Dermis blood vessel endothelial cell (primary cell): ENCODE measurements around the gene RAP1GAP. TPM values are rescaled to one million over a fixed set of nuclear protein-coding genes. Genes with fewer than 3 reads are reported as not detected.

Experiments used
- DNase-seq: peaks from one replicate; pipeline ENCODE4 v3.0.0; 2010
- total RNA-seq: library from RNA; depleted of rRNA; stranded (reverse); fragments of >200 nt; gene quantifications from 2 replicates; pipeline ENCODE4 v1.2.3, GENCODE V29; 2014

RAP1GAP gene
- total RNA-seq, 1 donor from 2014 or later = under 0.01 TPM

DNA sequence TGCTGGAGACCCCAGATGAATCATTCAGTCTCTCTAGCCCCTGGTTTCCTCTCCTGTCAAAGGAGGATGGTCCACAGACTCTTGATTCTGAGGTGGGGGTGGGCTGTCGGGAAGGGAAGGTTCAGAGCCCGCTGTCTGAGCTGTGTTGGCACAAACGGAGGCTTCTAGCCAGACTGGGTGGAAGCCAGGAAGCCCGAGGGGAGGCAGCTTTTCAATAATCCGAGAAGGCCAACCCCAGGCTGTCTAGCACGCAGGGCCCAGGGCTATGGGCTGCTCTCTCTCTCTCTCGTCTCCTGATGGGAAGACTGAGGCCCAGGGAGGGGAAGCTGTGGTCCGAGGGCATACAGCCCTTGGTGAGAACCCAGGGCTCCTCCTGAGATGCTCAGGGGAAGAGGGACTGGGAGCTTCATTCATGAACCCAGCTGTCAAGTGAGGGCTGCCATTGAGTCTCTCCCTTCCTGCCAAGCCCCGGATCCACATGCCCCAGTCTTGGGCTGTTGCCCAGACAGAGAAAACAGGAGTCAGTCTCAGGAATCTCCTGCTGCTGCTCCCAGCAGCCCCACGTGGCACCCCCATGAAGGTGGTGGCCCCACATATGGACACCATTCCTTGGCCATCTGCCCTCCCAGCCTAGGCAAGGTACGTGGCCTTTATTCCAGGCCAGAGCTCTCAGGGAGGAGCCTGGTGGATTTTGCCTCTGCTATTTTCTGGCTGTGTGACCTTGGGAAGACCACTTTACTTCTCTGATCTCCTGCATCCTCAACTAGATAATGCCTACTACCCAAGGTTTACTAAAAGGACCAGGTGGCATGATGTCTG is 44.4 kb downstream of the RAP1GAP start:
- DNase-seq = no peak

- no peak for DNase-seq
Measured at GRCh38 chr1:21623410-21623961, 45.7 kb downstream of the RAP1GAP start.

DNA sequence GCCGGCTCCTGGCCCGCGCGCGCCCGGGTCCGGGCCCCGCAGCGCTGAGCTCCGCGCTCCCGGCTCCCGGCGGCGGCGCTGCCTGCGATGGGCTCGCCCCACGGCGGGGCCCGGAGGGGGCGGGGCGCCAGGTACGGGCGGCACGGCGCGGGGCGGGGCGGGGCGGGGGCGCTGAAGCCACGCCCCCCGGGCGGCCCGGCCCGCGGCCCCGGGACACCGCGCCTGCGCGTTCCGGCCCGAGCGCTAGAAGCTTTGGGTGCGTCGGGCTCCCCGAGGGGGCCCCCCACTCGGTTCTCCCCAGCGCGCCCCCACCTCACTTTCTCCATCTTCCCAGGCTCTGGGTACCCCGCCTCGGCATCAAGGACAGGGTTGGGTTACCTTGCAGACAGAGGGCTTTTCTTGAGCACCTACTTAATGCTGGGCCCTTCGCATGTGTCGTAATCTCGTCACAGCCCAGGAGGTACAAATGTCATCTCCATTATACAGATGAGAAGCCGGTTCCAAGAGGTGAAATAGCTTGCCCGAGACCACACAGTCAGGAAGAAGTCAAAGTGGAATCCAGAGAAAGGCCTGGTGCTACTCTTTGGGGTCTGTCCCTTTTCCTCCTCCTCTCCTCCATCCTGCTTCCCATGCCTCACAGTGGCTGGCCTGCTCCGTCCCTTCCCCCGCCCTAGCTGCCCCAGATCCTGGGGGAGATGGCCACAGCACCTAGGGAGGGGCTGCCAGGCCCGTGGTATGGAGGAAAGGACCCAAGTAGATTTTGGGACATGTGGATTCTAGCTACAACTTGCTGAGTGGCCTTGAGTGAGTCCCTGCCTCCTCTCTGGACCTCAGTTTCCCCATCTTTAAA is 46.5 kb downstream of the RAP1GAP start:
- no peak for DNase-seq

DNA sequence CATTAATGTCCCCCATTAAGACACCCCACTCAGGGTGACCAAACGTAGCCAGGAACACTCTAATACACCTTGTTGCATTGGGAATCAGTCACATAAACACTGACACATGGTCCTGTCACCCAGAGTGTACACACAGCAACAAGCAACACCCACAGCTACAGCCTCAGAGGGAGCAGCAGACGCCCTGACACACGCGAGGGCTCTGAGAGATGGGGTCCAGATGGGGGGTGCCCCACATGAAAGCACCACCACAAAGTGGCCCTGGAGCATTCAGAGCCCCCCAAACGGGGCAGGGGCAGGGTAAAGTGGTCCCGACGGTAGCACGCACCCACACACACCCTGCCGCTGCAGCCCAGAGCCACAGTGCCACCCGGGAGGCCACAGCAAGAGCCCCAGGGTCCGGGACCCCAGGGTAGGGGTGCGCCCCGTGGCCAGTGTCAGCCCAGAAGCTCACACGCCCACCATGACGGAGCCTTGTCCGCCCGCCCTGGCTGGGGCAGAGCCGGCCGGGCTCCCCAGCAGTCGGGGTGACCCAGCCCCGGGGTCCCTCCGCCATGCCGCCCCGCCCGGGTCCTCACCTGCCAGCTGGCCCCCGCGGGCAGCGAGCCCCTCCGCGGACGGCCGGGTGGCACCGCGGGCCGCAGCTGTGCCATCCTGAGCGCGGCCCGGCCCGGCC is 47.3 kb downstream of the RAP1GAP start:
- no peak for DNase-seq

DNA sequence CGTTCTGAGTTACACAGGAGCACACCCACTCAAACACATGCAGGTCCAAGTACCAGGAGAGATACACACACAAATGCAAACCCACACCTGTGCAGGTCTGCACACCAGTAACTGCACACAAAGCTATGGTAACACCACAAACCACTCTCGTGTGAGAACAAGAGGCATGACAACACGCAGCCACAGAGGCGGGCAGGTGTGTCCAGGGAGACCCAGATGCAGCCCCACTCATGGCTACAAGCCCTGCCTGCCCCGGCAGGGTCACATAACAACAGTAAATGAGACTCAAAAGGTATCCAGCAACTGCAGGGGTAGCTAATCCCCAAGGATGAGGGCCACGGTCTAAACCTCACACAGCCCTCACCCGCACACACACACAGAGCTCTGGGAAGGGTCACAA is 48.1 kb downstream of the RAP1GAP start:
- no peak for DNase-seq

DNA sequence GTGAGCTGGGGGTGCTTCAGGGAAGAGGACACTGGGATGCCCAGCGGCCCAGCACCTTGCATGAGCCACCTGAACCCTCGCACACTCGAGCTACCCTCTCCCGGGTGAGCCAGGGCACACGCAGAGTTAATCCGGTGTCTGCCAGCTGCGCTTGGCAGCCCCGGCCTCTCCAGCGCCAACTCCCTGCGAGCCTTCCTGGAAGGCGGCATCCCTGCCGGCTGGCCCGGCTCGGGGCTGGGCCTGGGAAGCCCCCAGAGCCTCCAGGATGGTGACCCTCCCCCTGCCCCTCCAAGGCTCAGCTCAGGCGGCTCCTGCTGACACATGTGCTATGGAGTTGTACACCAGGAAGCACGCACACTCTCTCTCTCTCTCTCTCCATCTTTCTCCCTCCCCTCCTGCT is 48.7 kb downstream of the RAP1GAP start:
- DNase-seq = no peak

GRCh38 chr1:21620011-21620410 is 49.1 kb downstream of the RAP1GAP start:
- no peak for DNase-seq

DNA sequence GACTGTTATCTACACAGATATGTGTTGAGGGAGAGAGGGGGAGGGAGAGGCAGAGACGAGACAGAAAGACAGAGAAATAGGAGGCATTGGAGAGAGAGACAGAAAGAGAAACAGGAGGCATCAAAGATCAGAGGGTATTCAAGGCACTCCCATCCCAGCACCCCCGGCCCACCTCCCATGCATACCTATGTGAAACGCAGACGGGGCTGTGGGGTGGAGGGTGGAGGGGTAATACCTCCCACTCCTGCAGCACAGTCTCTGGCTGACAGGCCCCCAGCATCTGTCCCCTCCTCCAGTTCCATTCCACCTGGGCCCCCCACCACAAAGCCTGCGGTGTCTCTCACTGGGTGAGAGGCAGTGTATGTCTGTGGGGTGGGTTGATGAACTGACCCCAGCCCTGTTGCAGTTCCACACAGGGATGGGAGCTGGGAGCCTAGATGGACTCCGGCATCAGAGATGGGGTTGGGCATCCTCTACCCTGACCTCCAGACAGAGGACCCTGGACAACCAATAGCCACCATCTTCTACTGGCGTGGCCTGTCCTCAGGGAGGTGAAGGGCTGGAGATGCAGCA is 49.7 kb downstream of the RAP1GAP start:
- DNase-seq = no peak

DNA sequence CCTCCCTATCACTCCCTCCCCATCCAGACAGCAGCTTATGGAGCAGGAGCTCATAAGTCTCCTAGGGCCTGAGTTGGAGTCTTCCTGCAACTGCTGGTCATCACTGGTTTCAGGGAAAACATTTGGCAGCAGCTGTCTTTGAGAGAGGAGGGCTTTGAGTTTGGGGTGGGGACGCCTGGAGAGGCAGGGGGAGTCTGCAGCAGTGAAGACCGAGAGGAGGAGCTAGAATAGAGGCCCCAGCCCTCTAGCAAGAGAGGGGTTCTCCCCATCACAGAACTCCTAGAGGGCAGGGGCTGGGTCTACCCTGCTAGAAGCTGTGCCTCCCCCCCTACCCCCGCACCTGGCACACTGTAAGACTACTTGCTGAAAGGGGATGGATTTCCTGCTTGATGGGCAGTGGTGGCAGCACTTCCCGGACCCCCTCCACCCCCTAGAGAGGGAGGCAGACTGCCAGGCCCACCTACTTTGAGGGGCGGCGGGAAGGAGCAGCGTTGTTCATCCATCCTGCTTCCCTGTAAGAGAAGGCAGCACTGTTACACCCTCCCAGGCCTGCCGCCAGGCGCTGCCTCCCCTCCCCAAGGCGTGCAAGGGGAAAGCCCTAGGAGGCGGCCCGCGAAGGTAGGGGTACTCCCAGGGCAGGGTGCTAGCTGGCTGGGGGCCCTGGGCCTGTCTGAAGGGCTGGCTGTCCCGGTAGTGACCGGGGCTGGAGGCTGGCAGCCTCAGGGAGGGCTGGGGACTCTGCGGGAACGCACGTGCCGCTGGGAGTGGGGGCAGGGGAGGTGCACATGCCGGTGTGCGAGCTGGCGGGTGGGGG is 50.4 kb downstream of the RAP1GAP start:
- DNase-seq = no peak

DNA sequence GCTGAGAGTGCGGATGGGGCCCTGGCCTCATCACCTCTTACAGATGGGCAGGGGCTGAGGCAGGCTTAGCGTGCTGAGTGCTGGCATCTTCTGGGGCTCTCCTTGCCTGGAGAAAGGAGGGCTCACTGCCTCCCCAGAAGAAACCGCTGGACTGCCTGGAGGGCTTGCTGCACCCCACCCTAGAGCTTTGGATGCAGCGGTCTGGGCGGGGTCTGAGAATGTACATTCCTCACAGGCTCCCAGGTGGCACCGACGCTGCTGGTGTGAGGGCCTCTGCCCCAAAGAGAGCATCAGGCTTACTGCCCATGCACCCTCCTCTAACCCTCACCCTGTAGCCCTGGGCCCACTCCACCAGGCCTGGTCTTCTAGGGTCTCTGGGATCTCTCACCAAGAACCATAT is 51.1 kb downstream of the RAP1GAP start:
- no peak for DNase-seq

DNA sequence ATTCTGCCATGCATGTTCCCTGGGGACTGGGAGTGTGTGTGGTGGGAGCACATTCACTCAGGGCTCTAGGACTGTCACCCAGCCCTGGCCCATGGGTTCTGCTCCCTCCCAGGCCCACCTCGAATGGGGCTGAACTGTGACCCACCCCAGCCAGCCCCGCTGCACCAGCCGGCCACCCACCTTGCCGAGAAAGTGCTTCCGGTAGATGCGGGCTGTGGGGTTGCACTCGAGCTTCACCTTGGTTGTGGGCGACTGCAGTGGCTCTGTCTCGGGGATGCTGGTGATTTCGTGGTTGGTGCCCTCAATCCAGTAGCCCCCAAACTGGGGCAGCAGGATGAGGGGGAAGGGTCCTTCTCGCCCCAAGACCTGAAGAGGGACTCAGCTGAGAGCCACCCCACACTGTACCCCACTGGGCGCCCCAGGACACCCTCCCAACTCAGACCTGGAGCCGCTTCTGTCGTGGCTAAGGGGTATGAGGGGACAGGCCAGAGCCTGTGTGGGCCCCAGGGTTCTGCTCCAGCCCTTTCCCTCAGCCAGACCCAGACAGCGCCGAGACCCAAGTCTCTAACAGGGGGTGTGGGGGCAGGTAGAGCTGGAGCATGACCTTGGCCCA is 51.9 kb downstream of the RAP1GAP start:
- DNase-seq = no peak

GRCh38 chr1:21616372-21616771 is 52.8 kb downstream of the RAP1GAP start:
- DNase-seq = no peak

- DNase-seq = no peak
Measured at GRCh38 chr1:21614419-21615115, 54.6 kb downstream of the RAP1GAP start.

- DNase-seq = no peak
Measured at GRCh38 chr1:21613072-21613867, 55.9 kb downstream of the RAP1GAP start.

GRCh38 chr1:21612057-21612456 is 57.1 kb downstream of the RAP1GAP start:
- no peak for DNase-seq

- no peak for DNase-seq
Measured at GRCh38 chr1:21610989-21611785, 58.0 kb downstream of the RAP1GAP start.

DNA sequence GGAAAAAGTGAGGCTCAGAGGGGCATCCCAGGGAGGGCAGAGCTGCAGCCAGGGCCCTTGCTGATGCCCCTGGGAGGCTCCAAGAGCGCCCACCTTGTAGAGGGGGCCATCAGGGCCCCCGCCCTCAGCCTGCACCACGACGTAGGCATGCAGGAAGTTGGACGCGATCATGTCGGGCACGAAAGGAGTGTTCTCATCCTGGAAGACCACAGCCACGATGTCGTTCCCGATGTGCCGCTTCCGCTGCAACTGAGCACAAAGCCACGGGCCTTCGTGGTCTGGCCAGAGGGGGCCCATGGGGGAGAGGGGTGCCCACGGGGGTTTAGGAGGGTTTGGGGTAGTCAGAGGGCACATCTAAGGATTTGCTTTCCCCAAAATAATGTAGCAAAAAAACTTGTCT is 59.1 kb downstream of the RAP1GAP start:
- no peak for DNase-seq

DNA sequence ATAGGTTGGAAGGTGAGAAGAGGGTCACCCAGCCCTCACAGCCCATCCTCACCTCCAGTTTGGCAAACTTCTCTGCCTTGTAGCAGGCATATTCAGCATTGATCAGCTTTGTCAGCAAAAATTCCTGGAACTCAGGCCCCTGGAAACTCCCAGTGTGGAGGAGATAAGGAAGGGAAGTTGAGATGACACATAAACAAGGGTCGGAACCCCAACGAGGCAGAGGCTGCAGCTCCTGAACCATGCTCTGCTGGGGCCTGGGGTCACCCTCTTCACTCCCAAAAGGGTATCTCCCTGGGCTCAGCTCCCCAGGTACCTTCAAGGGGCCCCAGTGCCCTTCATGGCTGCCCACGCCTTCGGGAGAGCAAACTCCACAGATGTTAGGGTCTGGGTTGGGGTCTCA is 60.4 kb downstream of the RAP1GAP start:
- no peak for DNase-seq
